Endodermal cell (in vitro differentiated cells): ENCODE data around the gene MYL11. TPM values are rescaled to one million over a fixed set of nuclear protein-coding genes. Genes with fewer than 3 reads are reported as not detected.
"Not testable (repeated sequence)": the region's sequence is repeated elsewhere in the genome, so short reads cannot be mapped to it uniquely, and the experiment has no call there.

ENCODE experiments used
- DNase-seq: peaks from one replicate; pipeline ENCODE4 v3.0.0-alpha.2; 2017
- H3K27ac ChIP-seq: 2 replicates; pipeline ENCODE4 v1.5.1; 2013; ENCODE audit warnings: mild to moderate bottlenecking, low read depth, low read length, moderate library complexity
- H3K27me3 ChIP-seq: 2 replicates; pipeline ENCODE4 v1.6.1; 2013; ENCODE audit warnings: mild to moderate bottlenecking, low read length, moderate library complexity; ENCODE audit not compliant: insufficient read depth, control insufficient read depth, poor library complexity, severe bottlenecking
- H3K36me3 ChIP-seq: 2 replicates; pipeline ENCODE4 v1.7.0; 2013; ENCODE audit warnings: mild to moderate bottlenecking, low read length, moderate library complexity; ENCODE audit not compliant: control insufficient read depth, insufficient read depth
- H3K4me1 ChIP-seq: one replicate; pipeline ENCODE4 v1.7.0; 2013; ENCODE audit warnings: low read length; ENCODE audit not compliant: control insufficient read depth, insufficient read depth
- H3K4me3 ChIP-seq: 2 replicates; pipeline ENCODE4 v1.5.1; 2013; ENCODE audit warnings: mild to moderate bottlenecking, low read length, moderate library complexity
- H3K9ac ChIP-seq: 2 replicates; pipeline ENCODE4 v1.6.1; 2013; ENCODE audit warnings: mild to moderate bottlenecking, low read length, moderate library complexity; ENCODE audit not compliant: poor library complexity, severe bottlenecking; ENCODE audit errors: extremely low read depth
- H3K9me3 ChIP-seq: 2 replicates; pipeline ENCODE4 v1.6.1; 2013; ENCODE audit warnings: mild to moderate bottlenecking, low read length, moderate library complexity; ENCODE audit not compliant: control insufficient read depth
- H3K27ac Mint-ChIP-seq: 2 replicates; pipeline ENCODE4 v1.8.0; 2020; ENCODE audit warnings: mixed read lengths
- H3K27me3 Mint-ChIP-seq: 2 replicates; pipeline ENCODE4 v1.8.0; 2021; ENCODE audit warnings: mild to moderate bottlenecking, mixed read lengths; ENCODE audit not compliant: insufficient read depth
- H3K36me3 Mint-ChIP-seq: 2 replicates; pipeline ENCODE4 v1.8.0; 2020; ENCODE audit warnings: low read depth, mixed read lengths
- H3K4me1 Mint-ChIP-seq: 2 replicates; pipeline ENCODE4 v1.8.0; 2020; ENCODE audit warnings: mixed read lengths
- H3K4me3 Mint-ChIP-seq: 2 replicates; pipeline ENCODE4 v1.8.0; 2020; ENCODE audit warnings: mild to moderate bottlenecking, moderate library complexity, mixed read lengths
- H3K9me3 Mint-ChIP-seq: 2 replicates; pipeline ENCODE4 v1.8.0; 2020; ENCODE audit warnings: mild to moderate bottlenecking, mixed read lengths
- CTCF ChIP-seq: fragments of 200-600 bp; sonication (generic); conservative IDR thresholded peaks from 2 replicates; pipeline ENCODE4 v1.5.0; 2021; ENCODE audit warnings: antibody characterized with exemption, mild to moderate bottlenecking
- WGBS, 2 experiments: methylation state at CpG; one replicate each; pipeline versions ENCODE4 v1.1.5 to v1.1.7; 2013; ENCODE audit warnings: missing lambda C conversion rate in 2 of 2, mixed read lengths in 1 of 2; ENCODE audit not compliant: insufficient coverage in 1 of 2, insufficient read length in 1 of 2; 5-methylcytosine and 5-hydroxymethylcytosine counted together
- total RNA-seq, 2 donors: library from RNA; stranded (reverse); fragmentation: NEBNext Ultra II Directional in 1 of 2; extraction: Animal tissue kit (Norgen Biotek cat#: 25700) in 1 of 2; gene quantifications; 2 replicates in 1 of 2; 3 replicates in 1 of 2; pipeline ENCODE4 v1.2.1, GENCODE V29; 2021

MYL11 gene
- total RNA-seq, 2 donors from 2014 or later: 1.2 TPM; not detected in 1

- no peaks in the 10 kb centered on the region for H3K27me3 ChIP-seq
- H3K9me3 ChIP-seq: no peaks in the 10 kb centered on the region
- WGBS, 2 experiments: 94 to 95% methylated on average over 28 to 32 of the region's 32 CpGs
- no peaks in the 10 kb centered on the region for H3K36me3 ChIP-seq
- no peak for TF ChIP-seq CTCF
- no peak for DNase-seq
- Mint-ChIP-seq H3K4me3 (no peak overlapping the region), H3K4me1 (no peaks in the 10 kb centered on the region), H3K9me3 (no peaks in the 10 kb centered on the region), H3K27me3 (no peaks in the 10 kb centered on the region), H3K27ac (no peak overlapping the region), H3K36me3 (peaks cover 2% of the 10 kb centered on the region)
- no peak overlapping the region for H3K27ac ChIP-seq
- no peak overlapping the region for H3K4me3 ChIP-seq
- H3K9ac ChIP-seq: no peak overlapping the region
- no peaks in the 10 kb centered on the region for H3K4me1 ChIP-seq
Observed at GRCh38 chr16:30342751-30343490, 31.7 kb upstream of the MYL11 start.

GRCh38 chr16:30343491-30343820 lies 31.1 kb upstream of the MYL11 start:
- H3K9me3 ChIP-seq, H3K27me3 Mint-ChIP-seq, H3K4me3 ChIP-seq, H3K9ac ChIP-seq, H3K27ac ChIP-seq, H3K27ac Mint-ChIP-seq, H3K36me3 ChIP-seq, H3K27me3 ChIP-seq, H3K4me1 Mint-ChIP-seq, H3K4me1 ChIP-seq, H3K9me3 Mint-ChIP-seq, H3K36me3 Mint-ChIP-seq, DNase-seq, H3K4me3 Mint-ChIP-seq: not testable (repeated sequence)
- WGBS, 2 experiments: 93% methylated on average over 11 of the region's 11 CpGs; no CpG with 5 or more reads in 1 of the 2 experiments

GRCh38 chr16:30346286-30346685 lies 28.3 kb upstream of the MYL11 start:
- WGBS, 2 experiments: 83 to 87% methylated on average over 3 of the region's 3 CpGs

More at GRCh38 chr16:30346286-30346685, 28.3 kb upstream of the MYL11 start:
- DNase-seq: no peak
- H3K4me1 Mint-ChIP-seq: no peaks in the 10 kb centered on the region
- no peaks in the 10 kb centered on the region for H3K4me1 ChIP-seq
- no peak overlapping the region for H3K4me3 ChIP-seq
- H3K27ac ChIP-seq: no peak overlapping the region
- no peak overlapping the region for H3K4me3 Mint-ChIP-seq
- peaks cover 18% of the 10 kb centered on the region for H3K36me3 ChIP-seq
- no peak overlapping the region for H3K9ac ChIP-seq
- no peaks in the 10 kb centered on the region for H3K9me3 Mint-ChIP-seq
- H3K27me3 Mint-ChIP-seq: no peaks in the 10 kb centered on the region
- no peak for TF ChIP-seq CTCF
- H3K36me3 Mint-ChIP-seq: peaks cover 19% of the 10 kb centered on the region
- no peaks in the 10 kb centered on the region for H3K27me3 ChIP-seq
- H3K27ac Mint-ChIP-seq: no peak overlapping the region
- H3K9me3 ChIP-seq: no peaks in the 10 kb centered on the region
